ENCODE data around the gene PSMB7.
"Not testable (repeated sequence)": the region's sequence is repeated elsewhere in the genome, so short reads cannot be mapped to it uniquely, and the experiment has no call there.

Gene PSMB7

DNA sequence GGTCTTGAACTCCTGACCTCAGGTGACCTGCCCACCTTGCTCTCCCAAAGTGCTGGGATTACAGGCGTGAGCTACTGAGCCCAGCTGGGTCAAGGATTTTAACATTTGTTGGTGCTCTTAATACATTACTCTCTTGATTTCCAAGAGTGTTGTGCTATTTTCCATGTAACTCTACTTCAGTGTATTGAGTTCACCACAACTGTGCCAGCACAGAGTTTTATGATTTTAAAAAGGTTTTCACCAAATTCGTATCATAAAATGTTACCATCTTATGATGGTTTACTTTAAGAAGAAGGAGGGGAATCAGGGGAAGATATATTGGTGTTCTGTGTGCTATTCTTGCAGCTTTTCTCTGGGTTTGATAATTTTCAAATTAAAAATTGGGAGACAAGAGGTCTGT lies 28.4 kb upstream of the PSMB7 start:
- DNase-seq (ENCODE audit: low read depth in 2 of 2, low spot score in 1 of 2) = no peak

DNA sequence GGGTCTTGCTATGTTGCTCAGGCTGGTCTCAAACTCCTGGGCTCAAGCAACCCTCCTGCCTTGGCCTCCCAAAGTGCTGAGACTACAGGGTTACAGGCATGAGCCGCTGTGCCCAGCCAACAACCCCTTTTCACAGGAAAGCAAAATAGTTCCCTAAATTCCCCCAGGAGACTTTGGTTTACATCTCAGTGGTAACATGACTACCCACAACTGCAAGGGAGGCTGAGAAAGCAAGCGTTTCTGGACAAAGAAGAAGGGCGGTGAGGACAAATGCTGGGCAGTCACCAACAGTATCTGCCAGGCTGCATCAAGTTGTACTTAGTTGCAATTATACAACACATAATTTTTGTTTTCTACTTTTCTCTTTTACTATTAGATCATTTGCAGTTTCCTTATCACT lies 27.6 kb upstream of the PSMB7 start:
- no peak for DNase-seq (ENCODE audit: low read depth in 2 of 2, low spot score in 1 of 2)

DNA sequence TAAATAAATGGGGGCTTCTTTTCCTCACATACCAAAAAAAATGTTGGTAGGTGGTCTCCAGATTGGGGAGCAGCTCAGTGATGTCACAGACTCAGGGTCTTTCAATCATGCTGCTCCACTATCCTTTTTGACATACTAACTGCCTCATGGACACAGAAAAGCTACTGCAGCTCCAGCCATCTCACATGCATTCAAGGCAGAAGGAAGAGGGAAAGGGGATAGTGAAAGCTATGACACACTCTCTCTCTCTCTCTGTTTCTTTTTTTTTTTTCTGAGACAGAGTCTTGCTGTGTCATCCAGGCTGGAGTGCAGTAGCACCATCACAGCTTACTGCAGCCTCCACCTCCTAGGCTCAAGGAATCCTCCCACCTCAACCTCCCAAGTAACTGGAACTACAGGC lies 27.1 kb upstream of the PSMB7 start:
- DNase-seq (ENCODE audit: low read depth in 2 of 2, low spot score in 1 of 2) = no peak

DNA sequence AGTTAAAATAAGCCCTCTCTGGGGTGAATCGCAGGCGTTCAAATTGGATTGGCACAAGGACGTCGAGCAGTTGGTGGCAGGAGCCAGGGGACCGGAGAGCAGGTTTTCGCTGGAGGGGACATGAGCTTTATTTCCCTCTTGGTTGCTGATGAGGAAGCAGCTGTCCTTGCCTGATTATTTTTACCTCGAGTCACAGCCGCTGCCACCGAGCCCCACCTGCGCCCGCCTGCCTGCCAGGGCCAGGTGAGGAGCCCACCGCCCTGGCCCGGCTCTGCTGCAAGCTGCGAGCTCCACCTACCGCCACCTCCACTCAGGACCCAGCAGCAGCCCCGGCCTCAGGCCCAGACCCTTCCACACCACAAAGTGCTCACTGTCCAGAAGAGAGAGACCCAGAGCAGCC lies 26.0 kb upstream of the PSMB7 start:
- no peak for DNase-seq (ENCODE audit: low read depth in 2 of 2, low spot score in 1 of 2)

DNA sequence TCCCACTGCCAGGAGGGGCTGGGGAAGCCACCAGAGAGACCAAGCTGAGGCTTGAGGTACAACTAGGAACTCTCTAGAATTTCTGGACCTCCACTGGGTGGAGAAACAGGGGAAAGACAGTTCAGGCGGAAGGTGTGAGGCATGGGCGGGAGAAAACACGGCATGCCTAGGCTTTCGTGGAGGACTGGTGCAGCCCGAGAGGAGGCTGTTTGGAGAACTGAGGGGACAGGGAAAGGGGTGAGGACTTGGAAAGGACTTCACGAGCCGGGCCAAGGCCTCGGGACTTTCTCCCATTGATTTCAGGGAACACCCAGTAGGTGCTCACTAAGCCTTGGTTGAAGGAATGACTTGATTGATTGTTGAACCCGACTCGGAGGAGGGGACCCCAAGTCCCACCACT lies 25.5 kb upstream of the PSMB7 start:
- DNase-seq (ENCODE audit: low read depth in 2 of 2, low spot score in 1 of 2) = no peak

DNA sequence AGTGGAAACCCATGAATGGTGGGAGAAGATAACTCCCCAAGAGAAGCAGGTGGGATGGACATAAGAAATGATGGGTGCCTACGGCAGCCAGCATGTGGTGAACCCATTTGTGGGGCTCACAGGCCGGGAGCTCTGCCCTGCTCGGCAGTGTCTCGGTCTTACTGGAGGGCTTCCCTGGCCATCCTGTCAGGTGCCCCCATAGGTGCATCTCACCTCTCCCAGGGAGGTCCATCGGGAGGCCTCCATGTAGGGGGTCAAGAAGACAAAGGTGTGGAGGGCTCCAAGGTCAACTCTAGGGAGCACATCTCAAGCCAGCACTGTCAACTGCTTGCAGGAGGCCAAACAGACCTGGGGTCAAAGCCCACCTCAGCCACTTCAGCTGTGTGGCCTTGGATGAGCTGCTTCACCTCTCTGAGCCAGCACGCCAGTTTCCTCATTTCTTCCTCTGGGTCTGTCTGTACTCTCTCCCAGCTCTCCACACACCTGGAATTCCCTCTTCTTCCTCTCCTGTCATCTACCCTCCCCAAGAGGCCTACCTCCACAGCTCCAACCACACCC lies 24.5 kb upstream of the PSMB7 start:
- no peak for DNase-seq (ENCODE audit: low read depth in 2 of 2, low spot score in 1 of 2)

DNA sequence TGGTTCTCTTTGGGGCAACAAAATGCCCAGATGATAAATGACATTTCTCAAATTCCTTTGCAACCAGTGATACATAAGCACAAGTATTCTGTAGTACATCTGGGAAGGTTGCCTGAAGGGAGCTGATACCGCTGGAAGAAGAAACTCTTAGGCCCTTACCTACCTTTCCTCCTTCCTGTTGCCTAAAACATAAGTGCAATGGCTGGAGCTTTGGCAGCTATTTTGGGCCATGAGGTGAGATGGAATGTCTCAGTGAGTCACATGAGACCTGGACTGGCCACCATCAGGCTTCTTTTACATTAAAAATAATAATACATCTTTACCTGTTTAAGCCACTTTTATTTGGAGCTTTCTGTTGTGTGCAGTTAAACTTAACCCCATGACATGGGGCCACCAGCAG lies 23.8 kb upstream of the PSMB7 start:
- DNase-seq (ENCODE audit: low read depth in 2 of 2, low spot score in 1 of 2) = no peak

DNA sequence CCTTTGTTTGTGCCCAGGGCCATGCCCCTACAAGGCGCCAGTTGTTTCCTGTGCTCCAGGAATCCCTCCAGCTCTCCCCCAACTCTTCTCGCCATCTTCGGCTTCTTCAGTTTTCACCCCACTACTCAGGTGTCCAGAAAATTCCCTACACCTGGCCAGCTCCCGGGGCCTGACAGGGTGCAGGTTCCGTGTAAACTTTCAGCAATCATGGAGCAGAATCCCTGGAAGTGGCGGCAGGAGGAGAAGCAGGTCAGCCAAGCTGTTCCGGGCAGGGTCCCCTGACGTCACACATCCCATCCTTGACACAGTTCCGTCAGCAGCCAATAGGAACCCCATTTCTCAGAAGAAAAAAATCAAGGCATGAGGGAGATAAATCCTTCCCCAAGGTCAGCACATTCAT lies 22.8 kb upstream of the PSMB7 start:
- DNase-seq (ENCODE audit: low read depth in 2 of 2, low spot score in 1 of 2) = no peak

DNA sequence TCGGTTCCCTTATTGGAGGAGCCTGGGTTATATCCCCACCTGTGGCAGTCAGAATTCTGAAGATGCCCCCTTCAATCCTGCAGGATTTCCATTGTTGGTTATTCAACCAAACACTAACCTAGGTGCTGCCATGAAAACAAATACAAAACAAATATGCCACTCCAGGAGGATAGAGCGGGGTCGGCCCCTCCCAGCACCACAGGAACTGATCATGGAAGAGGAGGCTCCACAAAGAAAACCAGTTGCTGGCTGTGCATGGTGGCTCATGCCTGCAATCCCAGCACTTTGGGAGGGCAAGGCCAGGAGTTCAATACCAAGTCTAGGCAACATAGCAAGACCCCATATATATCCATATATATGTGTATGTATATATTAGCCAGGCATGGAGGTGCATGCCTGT lies 21.8 kb upstream of the PSMB7 start:
- no peak for DNase-seq (ENCODE audit: low read depth in 2 of 2, low spot score in 1 of 2)

DNA sequence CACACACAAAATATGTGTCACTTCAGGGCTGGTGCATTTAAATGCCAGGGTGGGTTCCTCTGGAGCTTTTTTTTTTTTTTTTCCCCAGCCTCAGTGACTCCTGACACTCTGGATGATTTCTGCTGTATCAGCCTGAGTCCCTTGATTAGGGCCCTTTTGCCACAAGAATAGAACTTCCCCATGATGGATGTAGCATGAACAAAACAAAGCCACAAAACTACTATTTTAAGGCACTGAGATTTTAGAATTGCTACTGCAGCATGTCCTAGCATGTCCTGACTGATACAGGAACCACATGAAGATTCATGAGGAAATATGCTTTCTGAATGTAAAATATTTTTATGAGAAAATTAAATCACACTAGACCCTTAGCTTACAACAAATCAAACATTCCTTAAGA lies 21.1 kb upstream of the PSMB7 start:
- no peak for DNase-seq (ENCODE audit: low read depth in 2 of 2, low spot score in 1 of 2)

DNA sequence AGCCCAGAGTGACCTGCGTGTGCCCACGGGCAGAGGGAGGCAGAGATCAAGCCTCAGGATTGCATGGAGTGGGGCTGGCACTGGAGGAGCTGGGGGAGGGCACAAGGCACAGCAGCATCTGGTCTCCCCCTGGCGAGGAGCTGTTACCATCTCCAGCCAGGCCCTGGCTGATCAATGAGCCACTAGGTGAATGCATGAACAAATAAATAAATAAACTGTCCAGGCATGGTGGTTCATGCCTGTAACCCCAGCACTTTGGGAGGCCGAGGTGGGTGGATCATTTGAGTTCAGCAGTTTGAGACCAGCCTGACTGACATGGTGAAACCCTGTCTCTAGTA lies 14.3 kb upstream of the PSMB7 start:
- no peak for DNase-seq (ENCODE audit: low read depth in 2 of 2, low spot score in 1 of 2)

DNA sequence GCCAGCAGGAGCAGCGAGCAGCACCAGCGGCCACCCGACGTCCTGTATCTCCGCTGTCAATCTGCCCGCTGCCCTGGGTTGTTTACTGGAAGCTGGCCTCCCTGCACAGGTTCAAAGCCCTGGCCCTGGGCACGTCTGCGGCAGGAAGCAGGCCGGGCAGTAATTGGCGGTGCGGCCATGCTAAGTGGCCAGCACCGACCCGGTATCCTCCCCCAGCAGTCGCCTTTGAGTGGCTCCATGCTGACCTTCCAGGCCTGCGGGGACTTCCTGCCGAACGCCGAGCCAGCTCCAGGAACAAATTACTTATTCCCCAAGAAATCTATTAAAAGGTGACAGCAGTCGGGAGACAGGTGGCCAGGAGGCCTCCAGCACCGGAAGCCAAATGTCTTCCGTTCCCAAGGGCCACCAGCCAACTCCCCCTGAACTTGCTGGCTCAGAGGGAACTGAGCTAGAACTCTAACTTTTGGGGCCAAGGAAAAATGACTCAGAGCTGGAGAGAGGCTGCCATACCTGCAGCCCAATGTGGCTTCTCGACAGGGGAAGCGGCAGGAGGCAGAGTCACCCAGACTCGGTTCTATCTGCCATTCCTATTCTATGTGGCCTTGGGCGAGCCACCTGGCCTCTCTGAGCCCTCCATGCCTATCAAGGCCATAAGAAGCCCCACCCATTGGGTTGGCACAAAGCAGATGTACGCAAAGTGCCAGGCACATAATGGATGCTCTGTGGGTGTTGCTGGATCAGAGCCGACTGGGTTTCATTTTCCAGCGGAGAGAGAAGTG lies 13.7 kb upstream of the PSMB7 start:
- DNase-seq (ENCODE audit: low read depth in 2 of 2, low spot score in 1 of 2) = no peak

DNA sequence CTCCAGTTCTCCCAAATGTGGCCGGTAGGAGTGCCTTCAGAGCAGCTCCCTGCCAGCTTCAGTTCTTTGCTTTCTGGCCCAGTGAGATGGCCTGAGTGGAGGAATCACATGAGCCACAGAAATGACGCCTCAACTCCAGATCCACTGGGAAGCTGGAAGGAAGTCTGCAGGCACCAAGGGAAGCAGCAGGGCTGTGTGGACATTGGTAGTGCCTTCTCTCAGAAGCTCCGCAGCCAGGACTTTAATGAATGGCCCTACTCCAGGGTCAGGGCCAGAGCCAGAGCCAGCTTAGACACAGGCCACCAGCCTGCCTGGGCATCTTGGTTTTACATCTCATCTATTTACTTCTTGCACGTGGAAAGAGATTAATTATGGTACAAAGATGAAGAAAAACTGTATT lies 12.0 kb upstream of the PSMB7 start:
- no peak for DNase-seq (ENCODE audit: low read depth in 2 of 2, low spot score in 1 of 2)

DNA sequence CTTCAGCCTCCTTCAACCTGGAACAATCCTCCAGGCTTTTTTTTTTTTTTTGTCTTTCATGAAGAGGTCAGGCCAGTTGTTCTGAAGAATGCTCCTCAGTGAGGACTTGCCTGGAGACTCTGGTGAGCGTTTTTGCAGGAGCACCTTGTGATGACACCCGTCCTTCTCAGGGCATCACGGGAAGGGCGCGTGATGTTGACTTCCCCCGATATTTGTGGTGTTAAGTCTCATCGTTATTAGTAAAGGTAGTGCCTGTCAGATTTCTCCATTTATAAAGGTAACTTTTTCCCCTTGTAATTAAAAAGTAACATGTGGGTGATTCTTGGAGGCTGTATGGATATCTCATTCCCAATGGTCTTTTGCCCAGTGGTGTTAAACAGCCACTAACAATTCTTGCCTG lies 11.1 kb upstream of the PSMB7 start:
- no peak for DNase-seq (ENCODE audit: low read depth in 2 of 2, low spot score in 1 of 2)

DNA sequence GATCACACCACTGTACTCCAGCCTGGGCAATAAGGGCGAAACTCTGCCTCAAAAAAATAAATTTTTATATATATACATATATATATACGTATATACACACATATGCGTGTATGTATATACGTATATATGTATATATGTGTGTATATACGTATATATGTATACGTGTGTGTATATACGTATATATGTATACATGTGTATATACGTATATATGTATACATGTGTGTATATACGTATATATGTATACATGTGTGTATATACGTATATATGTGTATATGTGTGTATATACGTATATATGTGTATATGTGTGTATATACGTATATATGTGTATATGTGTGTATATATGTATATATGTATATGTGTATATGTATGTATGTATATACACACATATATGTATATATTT lies 10.5 kb upstream of the PSMB7 start:
- DNase-seq (ENCODE audit: low read depth in 2 of 2, low spot score in 1 of 2) = not testable (repeated sequence)

DNA sequence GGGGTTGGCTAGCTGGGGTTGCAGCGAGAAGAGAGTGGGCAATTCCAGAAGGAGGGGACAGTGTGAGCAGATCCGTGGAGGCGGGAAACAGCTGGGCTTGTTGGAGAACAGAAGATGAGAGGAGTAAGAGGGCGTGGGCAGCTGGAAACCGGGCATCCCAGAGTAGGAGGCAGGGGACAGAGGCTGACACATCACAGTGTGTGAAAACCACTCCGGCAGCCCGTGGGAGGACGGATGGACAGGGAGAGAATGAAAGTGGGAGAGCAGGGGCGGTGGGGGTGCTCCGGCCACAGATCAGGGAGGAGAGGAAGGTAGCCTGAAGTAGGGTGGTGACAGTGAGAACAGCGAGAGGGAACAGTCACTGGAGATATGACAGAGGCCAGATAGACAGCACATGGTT lies 8.3 kb upstream of the PSMB7 start:
- DNase-seq (ENCODE audit: low read depth in 2 of 2, low spot score in 1 of 2) = no peak

DNA sequence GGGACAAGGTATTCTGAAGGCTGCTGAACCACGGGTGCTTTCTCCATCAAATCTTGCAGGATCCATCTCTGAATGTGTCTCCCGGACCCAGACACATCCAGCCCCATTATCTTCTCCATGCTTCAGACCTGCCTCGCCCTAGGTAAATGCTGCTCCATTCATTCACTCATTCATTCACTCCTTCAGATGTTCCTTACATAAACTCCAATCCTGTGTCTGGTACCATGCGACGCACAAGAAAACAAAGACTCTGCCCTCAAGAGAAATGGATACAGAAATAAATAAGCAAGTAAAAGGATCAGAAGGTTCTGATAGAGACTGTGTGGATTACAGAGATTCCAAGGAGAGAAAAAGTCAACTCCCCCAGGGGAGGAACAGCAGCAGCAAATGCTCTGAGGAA lies 7.9 kb upstream of the PSMB7 start:
- DNase-seq (ENCODE audit: low read depth in 2 of 2, low spot score in 1 of 2) = no peak

DNA sequence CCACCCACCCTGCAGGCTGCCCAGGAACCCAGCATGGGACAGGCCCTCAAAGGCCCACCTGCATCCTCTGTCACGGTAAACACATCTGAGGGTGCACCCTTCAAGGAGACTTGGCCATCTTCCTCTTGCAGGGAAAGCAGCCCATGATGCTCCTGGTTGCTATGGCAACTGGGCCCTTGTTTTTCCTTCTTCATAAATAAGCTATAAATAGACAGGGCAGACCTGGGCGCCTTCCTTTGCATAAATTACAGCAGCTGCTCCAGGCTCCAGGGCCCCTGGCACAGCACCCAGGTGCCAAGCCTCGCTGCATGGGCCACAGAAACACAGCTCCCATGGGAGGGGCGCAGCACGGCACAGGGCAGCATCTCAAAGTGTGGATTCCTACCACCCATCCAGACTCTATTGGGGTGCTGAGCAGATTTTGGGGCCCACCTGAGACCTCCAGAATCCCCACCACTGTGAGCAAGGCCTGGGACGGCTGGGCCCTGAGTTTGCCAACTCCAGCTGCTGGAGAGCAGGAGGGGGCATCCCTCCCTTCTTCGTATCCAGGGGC lies 5.8 kb upstream of the PSMB7 start:
- DNase-seq (ENCODE audit: low read depth in 2 of 2, low spot score in 1 of 2) = no peak

DNA sequence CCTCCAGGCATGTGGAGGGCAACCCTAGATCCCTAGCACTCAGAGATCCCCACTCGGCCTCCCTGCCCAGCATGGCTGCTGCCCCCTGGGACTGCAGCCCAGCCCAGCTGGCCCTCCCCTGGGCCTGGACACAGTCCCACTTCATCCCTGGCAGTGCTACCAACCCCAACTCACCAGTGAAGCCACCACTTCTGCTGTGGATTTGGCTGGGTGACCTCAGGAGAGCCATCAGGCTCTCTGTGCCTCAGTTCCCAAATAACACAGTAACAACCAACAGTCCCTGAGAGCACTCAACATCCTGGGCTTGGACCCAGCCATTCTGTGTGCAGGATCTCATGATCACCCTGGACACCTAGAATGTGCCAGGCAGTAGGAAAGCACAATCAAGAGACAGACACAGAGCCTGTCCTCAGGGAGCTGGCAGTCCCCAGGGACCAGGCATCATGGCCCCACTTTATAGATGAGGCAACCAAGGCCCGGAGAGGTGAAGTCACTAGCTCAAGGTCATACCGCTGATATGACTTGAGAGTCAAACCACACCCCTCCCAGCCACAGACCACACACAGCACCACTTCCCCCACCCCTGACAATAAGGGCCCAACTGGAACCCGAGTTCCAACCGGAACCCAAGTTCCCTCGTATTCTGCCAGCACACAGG lies 4.7 kb upstream of the PSMB7 start:
- no peak for DNase-seq (ENCODE audit: low read depth in 2 of 2, low spot score in 1 of 2)

DNA sequence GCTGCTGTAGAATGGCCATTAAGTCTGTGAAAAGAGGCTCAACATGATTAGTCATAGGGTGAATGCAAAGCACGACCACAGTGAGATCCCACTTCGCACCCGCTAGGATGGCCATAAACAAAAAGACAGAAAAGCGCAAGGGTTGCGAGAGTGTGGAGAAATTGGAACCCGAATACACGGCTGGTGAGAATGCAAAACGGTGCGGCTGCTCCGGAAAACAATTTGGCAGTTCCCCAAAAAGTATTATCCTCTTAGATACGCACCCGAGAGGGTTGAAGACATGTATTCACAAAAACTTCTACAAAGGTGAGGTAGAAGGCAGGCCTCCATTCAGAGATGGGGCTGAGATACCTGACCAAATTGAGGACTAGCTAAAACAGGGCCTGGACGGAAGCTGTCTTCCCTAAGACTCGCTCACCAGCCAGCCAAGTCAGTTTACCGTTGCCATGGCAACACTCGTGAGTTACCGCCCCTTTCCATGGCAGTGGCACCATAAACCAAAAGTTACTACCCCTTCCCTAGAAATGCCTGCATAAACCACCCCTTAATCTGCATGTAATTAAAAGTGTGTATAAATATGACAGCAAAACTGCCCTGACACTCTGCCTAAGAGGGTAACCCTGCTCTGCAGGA lies 726 bp upstream of the PSMB7 start:
- DNase-seq (ENCODE audit: low read depth in 2 of 2, low spot score in 1 of 2) = no peak

DNA sequence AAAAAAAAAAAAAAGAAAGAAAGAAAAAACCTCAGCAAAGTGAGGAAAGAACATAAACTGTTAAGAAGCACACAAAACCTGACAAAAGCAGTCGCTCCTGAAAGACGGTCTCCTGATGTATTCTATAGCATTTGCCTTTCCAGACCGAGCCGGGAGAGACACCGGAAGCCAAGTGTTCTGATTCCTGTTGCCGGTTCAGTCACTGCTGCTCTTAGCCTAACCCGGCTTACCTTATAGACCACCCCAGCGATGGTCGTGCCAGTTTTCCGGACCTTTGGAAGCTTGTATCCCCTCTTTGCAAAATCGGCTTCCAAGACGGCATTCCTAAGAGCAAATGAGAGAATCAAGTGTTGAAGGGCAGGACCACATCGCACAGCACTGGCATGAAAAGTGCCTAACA lies 630 bp downstream of the PSMB7 start:
- no peak for DNase-seq (ENCODE audit: low read depth in 2 of 2, low spot score in 1 of 2)

DNA sequence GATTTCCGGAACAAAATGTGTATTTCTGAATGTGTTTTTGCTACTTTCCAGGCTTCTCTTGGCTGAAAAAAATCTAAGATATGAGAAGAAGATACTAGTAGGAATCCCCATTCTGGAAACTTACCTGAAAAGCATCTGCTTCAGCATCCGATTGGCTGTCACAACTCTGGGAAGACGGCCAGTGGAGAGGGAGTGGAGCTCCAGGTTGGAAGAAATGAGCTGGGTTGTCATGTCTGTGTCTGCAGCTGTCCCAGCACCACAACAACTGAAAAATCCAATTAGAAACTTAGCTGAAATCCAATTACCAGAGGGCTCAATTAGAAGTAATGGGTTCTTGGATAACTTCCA lies 3.0 kb downstream of the PSMB7 start:
- DNase-seq (ENCODE audit: low read depth in 2 of 2, low spot score in 1 of 2) = no peak
